CD4-positive, alpha-beta T cell (primary cell): Measurements from ENCODE around the gene TBPL1. TPM values are rescaled to one million over a fixed set of nuclear protein-coding genes. Genes with fewer than 3 reads are reported as not detected.
A peak's percentile ranks its signal among the peaks of the same experiment; 100 is the strongest.

ENCODE experiments used
- ATAC-seq: fragments of 200-7000 bp; cut with Tn5 transposase; one replicate; pipeline ENCODE4 v1.10.0; 2022; ENCODE audit warnings: mild to moderate bottlenecking; ENCODE audit not compliant: poor library complexity
- CTCF ChIA-PET: fragments of 350-600 bp; sonication (Branson Sonifier 250); formaldehyde crosslinking; loops from one replicate; lab custom pipeline; 2021; ENCODE audit warnings: antibody characterized with exemption, inconsistent platforms; lab: Charles Lee
- POLR2A ChIA-PET: fragments of 350-600 bp; sonication (Branson Sonifier 250); formaldehyde crosslinking; loops from one replicate; lab custom pipeline; 2021; ENCODE audit warnings: antibody characterized with exemption, inconsistent platforms; lab: Charles Lee
- DNase-seq, 14 experiments: peaks; one replicate each; pipeline ENCODE4 v3.0.0-alpha.2; 2013 to 2020; ENCODE audit warnings: mixed read lengths in 2 of 14
- H3K27ac ChIP-seq, 2 donors: one replicate each; pipeline versions ENCODE4 v1.5.1 to v1.7.0; 2013; ENCODE audit warnings: low read length in 2 of 2, low read depth in 1 of 2, mild to moderate bottlenecking in 1 of 2
- H3K27me3 ChIP-seq, 2 experiments: 1 replicate in 1 of 2; 2 replicates in 1 of 2; pipeline versions ENCODE4 v1.6.1 to v1.7.0; 2013; ENCODE audit warnings: low read length in 2 of 2, control low read depth in 1 of 2, mild to moderate bottlenecking in 1 of 2, moderate library complexity in 1 of 2; ENCODE audit not compliant: insufficient read depth in 2 of 2, control insufficient read depth in 1 of 2
- H3K36me3 ChIP-seq: one replicate; pipeline ENCODE4 v1.6.1; 2013; ENCODE audit warnings: low read length, control low read depth; ENCODE audit not compliant: insufficient read depth
- H3K4me1 ChIP-seq: one replicate; pipeline ENCODE4 v1.6.1; 2013; ENCODE audit warnings: low read length, control low read depth; ENCODE audit not compliant: insufficient read depth
- H3K4me3 ChIP-seq: one replicate; pipeline ENCODE4 v1.5.1; 2013; ENCODE audit warnings: mild to moderate bottlenecking, low read length, moderate library complexity
- H3K9me3 ChIP-seq, 2 experiments: 1 replicate in 1 of 2; 2 replicates in 1 of 2; pipeline versions ENCODE4 v1.6.1 to v1.7.0; 2013; ENCODE audit warnings: low read length in 2 of 2, mild to moderate bottlenecking in 2 of 2, control low read depth in 1 of 2, moderate library complexity in 1 of 2; ENCODE audit not compliant: control insufficient read depth in 1 of 2, insufficient read depth in 1 of 2
- H3K27ac Mint-ChIP-seq: one replicate; pipeline ENCODE4 v1.8.0; 2020; ENCODE audit warnings: mixed read lengths
- H3K27me3 Mint-ChIP-seq: one replicate; pipeline ENCODE4 v1.8.0; 2021; ENCODE audit warnings: mixed read lengths
- H3K36me3 Mint-ChIP-seq: one replicate; pipeline ENCODE4 v1.8.0; 2021; ENCODE audit warnings: low read depth, mixed read lengths
- H3K4me1 Mint-ChIP-seq: one replicate; pipeline ENCODE4 v1.8.0; 2021; ENCODE audit warnings: low read depth, mixed read lengths
- H3K4me3 Mint-ChIP-seq: one replicate; pipeline ENCODE4 v1.8.0; 2020; ENCODE audit warnings: mild to moderate bottlenecking, mixed read lengths
- H3K9me3 Mint-ChIP-seq: one replicate; pipeline ENCODE4 v1.8.0; 2020; ENCODE audit warnings: mixed read lengths
- CTCF ChIP-seq: fragments of 200-600 bp; IDR thresholded peaks from one replicate; pipeline ENCODE4 v1.8.0; 2022; ENCODE audit warnings: antibody characterized with exemption, mild to moderate bottlenecking
- intact Hi-C, 2 experiments: fragments of 100-400 bp; cut with DNase I in 1 of 2; cut with micrococcal nuclease in 1 of 2; formaldehyde crosslinking; loops; one replicate each; pipeline versions ENCODE4 v1.15.1 to v1.9.0; 2023 to 2025; cut with DNase I, micrococcal nuclease
- total RNA-seq, 174 experiments: library from RNA in 2 of 174; stranded (reverse) in 2 of 174; gene quantifications; one replicate each; pipeline ENCODE4 v1.2.3 and lab custom pipeline; 2021 to 2026

Gene TBPL1
- total RNA-seq, 2 experiments from 2014 or later, result 34.7 to 37.3 TPM

GRCh38 chr6:133969285-133969920, 16.4 kb downstream of the TBPL1 start:
- ChIA-PET CTCF (interaction anchor here (0.6 to 2.4 kb wide), 3 partner anchors 8 to 45 kb away, joined by 3 to 8 read pairs (median 4); no protein-coding TSS in a partner anchor), POLR2A (interaction anchor here (1.3 kb wide), 1 partner anchor 16 kb away, joined by 3 read pairs; the partner anchor contains the start of gene TBPL1)
- Histone ChIP-seq H3K27ac (no peak overlapping the region), H3K36me3 (no peaks in the 10 kb centered on the region), H3K27me3 (no peaks in the 10 kb centered on the region), H3K4me1 (peaks cover 4% of the 10 kb centered on the region), H3K4me3 (no peak overlapping the region), H3K9me3 (no peaks in the 10 kb centered on the region)
- Mint-ChIP-seq H3K4me3 (peak overlapping the region; percentile 25), H3K4me1 (peaks cover 79% of the 10 kb centered on the region), H3K9me3 (no peaks in the 10 kb centered on the region), H3K36me3 (peaks cover 4% of the 10 kb centered on the region), H3K27ac (peak overlapping the region; percentile 71), H3K27me3 (no peaks in the 10 kb centered on the region)
- no peak for TF ChIP-seq CTCF
- no peak for DNase-seq
- intact Hi-C loops, result loop anchor here in 1 of 2 experiments (2.0 kb wide), 1 partner anchor 15 kb away; no protein-coding TSS in a partner anchor
- no peak for ATAC-seq

GRCh38 chr6:133969921-133970295, 16.9 kb downstream of the TBPL1 start:
- no peaks in the 10 kb centered on the region for H3K9me3 ChIP-seq
- intact Hi-C loops, result loop anchor here in 1 of 2 experiments (2.0 to 10.0 kb wide), 3 partner anchors 15 to 125 kb away; no protein-coding TSS in a partner anchor
- Mint-ChIP-seq H3K27me3 (no peaks in the 10 kb centered on the region), H3K4me3 (peak overlapping the region; percentile 27), H3K27ac (peak overlapping the region; percentile 71), H3K36me3 (peaks cover 4% of the 10 kb centered on the region), H3K9me3 (no peaks in the 10 kb centered on the region), H3K4me1 (peaks cover 74% of the 10 kb centered on the region)
- TF ChIP-seq CTCF, result no peak
- DNase-seq, result no peak
- H3K27me3 ChIP-seq, result no peaks in the 10 kb centered on the region
- ATAC-seq, result no peak
- no peak overlapping the region for H3K27ac ChIP-seq
- peaks cover 4% of the 10 kb centered on the region for H3K4me1 ChIP-seq
- no peaks in the 10 kb centered on the region for H3K36me3 ChIP-seq
- POLR2A ChIA-PET, result interaction anchor here (1.3 kb wide), 1 partner anchor 16 kb away, joined by 3 read pairs; the partner anchor contains the start of gene TBPL1
- CTCF ChIA-PET, result interaction anchor here (1.0 to 2.4 kb wide), 3 partner anchors 9 to 94 kb away, joined by 3 to 8 read pairs (median 3); no protein-coding TSS in a partner anchor
- no peak overlapping the region for H3K4me3 ChIP-seq

- Histone ChIP-seq H3K27ac (no peak overlapping the region), H3K27me3 (no peaks in the 10 kb centered on the region), H3K36me3 (no peaks in the 10 kb centered on the region), H3K4me3 (no peak overlapping the region), H3K9me3 (no peaks in the 10 kb centered on the region), H3K4me1 (peaks cover 4% of the 10 kb centered on the region)
- ATAC-seq (no peak), DNase-seq (no peak)
- POLR2A ChIA-PET, result no interaction called here
- H3K9me3 Mint-ChIP-seq, result no peaks in the 10 kb centered on the region
- H3K4me1 Mint-ChIP-seq, result peaks cover 62% of the 10 kb centered on the region
- no peaks in the 10 kb centered on the region for H3K27me3 Mint-ChIP-seq
- CTCF ChIA-PET, result interaction anchor here (2.4 kb wide), 1 partner anchor 48 kb away, joined by 8 read pairs; no protein-coding TSS in a partner anchor
- no peak overlapping the region for H3K4me3 Mint-ChIP-seq
- H3K36me3 Mint-ChIP-seq, result peaks cover 4% of the 10 kb centered on the region
- no peak for TF ChIP-seq CTCF
- H3K27ac Mint-ChIP-seq, result peak overlapping the region; percentile 71
- intact Hi-C loops, result loop anchor here (2.0 to 10.0 kb wide), 3 partner anchors 19 to 123 kb away; partner anchors contain the start of gene TBPL1 (in 1 of the 2)
These were observed 18.8 kb downstream of the TBPL1 start for GRCh38 chr6:133971861-133972260.
